ENCODE results near the gene HDAC11. TPM values are rescaled to one million over a fixed set of nuclear protein-coding genes. Genes with fewer than 3 reads are reported as not detected.

Gene HDAC11
- total and polyA plus RNA-seq, 9 of the 15 experiments (the other 6 are each of a cell fraction or from before 2014, with no cell fraction given) = 0.60 to 6.0 (median 4.5) TPM

GRCh38 chr3:13494463-13495350 is 14.6 kb downstream of the HDAC11 start (continued):
- TF ChIP-seq CTCF (IDR thresholded peaks at IDR 0.05 in 2 of 3, conservative IDR thresholded peaks at IDR 0.05 in 1 of 3; ENCODE audit: insufficient read depth in 2 of 3, low read depth in 1 of 3, low read length in 3 of 3) (peak; percentile 62 to 85 (median 67)), CTBP1 (IDR thresholded peaks at IDR 0.05; ENCODE audit: borderline replicate concordance) (peak; percentile 15; the same call in 1 of the 2 replicates), ZC3H4 (CRISPR knock-in tag; IDR thresholded peaks at IDR 0.05; ENCODE audit: borderline replicate concordance) (0 out of 2 replicates have a peak, but pooled peaks have one; percentile 52), JUND (IDR thresholded peaks at IDR 0.05; ENCODE audit: borderline replicate concordance, low read depth, low read length) (0 out of 2 replicates have a peak, but pooled peaks have one; percentile 13), JUND (tag; IDR thresholded peaks at IDR 0.05; ENCODE audit: borderline replicate concordance, low read depth, low read length) (no peak), CHD4 (IDR thresholded peaks at IDR 0.05; ENCODE audit: insufficient read depth, insufficient replicate concordance, low read depth, low read length, poor library complexity, severe bottlenecking) (no peak), STAG1 (CRISPR knock-in tag; IDR thresholded peaks at IDR 0.05; ENCODE audit: borderline replicate concordance) (peak; percentile 35; the same call in 1 of the 2 replicates), SMC3 (conservative IDR thresholded peaks at IDR 0.05; ENCODE audit: insufficient read depth, low read depth, low read length) (0 out of 2 replicates have a peak, but pooled peaks have one; percentile 35), REST (IDR thresholded peaks at IDR 0.05; ENCODE audit: borderline replicate concordance) (0 out of 2 replicates have a peak, but pooled peaks have one; percentile 2), REST (CRISPR knock-in tag; IDR thresholded peaks at IDR 0.05; ENCODE audit: low read depth) (no peak)

Data from K562 (cell line).